Left ventricle myocardium inferior (tissue), 1 donor: ENCODE results near the gene PLCB3. TPM values are rescaled to one million over a fixed set of nuclear protein-coding genes. Genes with fewer than 3 reads are reported as not detected.

Experiments used
- DNase-seq: peaks from one replicate; pipeline ENCODE4 v3.0.0-alpha.2; 2020
- H3K27ac ChIP-seq: fragments of 200-600 bp; replicated peaks from 2 replicates; pipeline ENCODE4 v1.8.0; 2021
- H3K27me3 ChIP-seq: fragments of 200-600 bp; 2 replicates; pipeline ENCODE4 v1.8.0; 2021; ENCODE audit warnings: low read depth
- H3K36me3 ChIP-seq: fragments of 200-600 bp; 2 replicates; pipeline ENCODE4 v1.8.0; 2021
- H3K4me1 ChIP-seq: fragments of 200-600 bp; 2 replicates; pipeline ENCODE4 v1.8.0; 2021
- H3K4me3 ChIP-seq: fragments of 200-600 bp; 2 replicates; pipeline ENCODE4 v1.8.0; 2021; ENCODE audit warnings: mild to moderate bottlenecking, moderate library complexity
- H3K9me3 ChIP-seq: fragments of 200-600 bp; replicated peaks from 2 replicates; pipeline ENCODE4 v1.8.0; 2021
- CTCF ChIP-seq: fragments of 200-600 bp; IDR thresholded peaks from 2 replicates; pipeline ENCODE4 v1.8.0; 2021; ENCODE audit warnings: antibody characterized with exemption, mild to moderate bottlenecking, borderline replicate concordance
- intact Hi-C: fragments of 100-400 bp; cut with micrococcal nuclease; formaldehyde crosslinking; loops from one replicate; pipeline ENCODE4 v1.11.0; 2022
- total RNA-seq: library from RNA; stranded (reverse); fragmentation: NEBNext Ultra II Directional; extraction: Animal tissue kit (Norgen Biotek cat#: 25700); gene quantifications from one replicate; pipeline ENCODE4 v1.2.1, GENCODE V29; 2021
- donor health status: DM: no; HTN: yes; CAD: no; lungs with severe emphysema.

The PLCB3 gene
- total RNA-seq, 1 donor from 2014 or later, result 10.0 TPM

GRCh38 chr11:64278576-64279190, 27.4 kb downstream of the PLCB3 start:
- no peak overlapping the region for H3K4me3 ChIP-seq
- peaks cover 59% of the 10 kb centered on the region for H3K36me3 ChIP-seq
- no peak for TF ChIP-seq CTCF
- DNase-seq, result no peak
- no peaks in the 10 kb centered on the region for H3K27me3 ChIP-seq
- H3K4me1 ChIP-seq, result peaks cover 36% of the 10 kb centered on the region
- no peaks in the 10 kb centered on the region for H3K9me3 ChIP-seq
- intact Hi-C loops, result no loop called here
- no peak overlapping the region for H3K27ac ChIP-seq

- Histone ChIP-seq H3K27me3 (no peaks in the 10 kb centered on the region), H3K4me3 (no peak overlapping the region), H3K36me3 (peaks cover 40% of the 10 kb centered on the region), H3K9me3 (no peaks in the 10 kb centered on the region), H3K27ac (peak overlapping the region; percentile 70), H3K4me1 (peaks cover 54% of the 10 kb centered on the region)
- intact Hi-C loops, result no loop called here
- no peak for DNase-seq
- TF ChIP-seq CTCF, result no peak
Measured at GRCh38 chr11:64281957-64282770, 30.8 kb downstream of the PLCB3 start.

DNA sequence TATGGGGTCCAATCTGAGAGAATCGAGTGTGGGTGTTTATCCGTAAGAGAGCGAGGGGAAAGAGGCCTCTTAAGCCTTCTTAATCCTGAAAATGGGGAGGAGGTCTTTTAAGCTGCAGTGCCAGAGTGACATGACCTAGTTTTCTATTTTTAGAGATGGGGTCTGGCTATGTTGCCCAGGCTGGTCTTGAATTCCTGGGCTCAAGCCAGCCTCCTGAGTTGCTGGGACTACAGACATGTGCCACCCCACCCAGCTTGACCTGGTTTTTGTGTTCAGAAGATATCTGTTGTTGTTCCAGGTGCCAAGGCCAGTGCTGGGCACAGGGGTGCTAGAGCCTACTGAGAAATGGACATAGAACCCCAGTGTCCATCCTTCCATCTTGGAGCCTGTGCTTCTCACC, 31.8 kb downstream of the PLCB3 start:
- Histone ChIP-seq H3K27me3 (no peaks in the 10 kb centered on the region), H3K9me3 (no peaks in the 10 kb centered on the region), H3K4me3 (peak overlapping the region; percentile 92), H3K27ac (no peak overlapping the region), H3K4me1 (peaks cover 54% of the 10 kb centered on the region), H3K36me3 (peaks cover 31% of the 10 kb centered on the region)
- intact Hi-C loops, result no loop called here
- TF ChIP-seq CTCF, result no peak
- DNase-seq, result no peak

GRCh38 chr11:64284048-64284961, 33.0 kb downstream of the PLCB3 start, which contains the start of gene BAD:
Gene BAD, minus strand, starts transcription at chr11:64284665. Its CDS starts 297 bp downstream, at chr11:64284368.
- Histone ChIP-seq H3K36me3 (peaks cover 22% of the 10 kb centered on the region), H3K9me3 (no peaks in the 10 kb centered on the region), H3K27ac (peak within 1 kb of the TSS; percentile 98), H3K4me3 (peak within 1 kb of the TSS; percentile 92), H3K4me1 (peaks cover 54% of the 10 kb centered on the region), H3K27me3 (no peaks in the 10 kb centered on the region)
- peak; percentile 95 for DNase-seq
- intact Hi-C loops, result no loop called here
- no peak for TF ChIP-seq CTCF
